Activated CD4-positive, alpha-beta T cell treated with anti-CD3 and anti-CD28 coated beads for 36 hours (primary cell): Measurements from ENCODE around the gene PDE6D. TPM values are rescaled to one million over a fixed set of nuclear protein-coding genes. Genes with fewer than 3 reads are reported as not detected.

Experiments used
- ATAC-seq: fragments of 200-7000 bp; cut with Tn5 transposase; one replicate; pipeline ENCODE4 v1.10.0; 2021; ENCODE audit warnings: mild to moderate bottlenecking, moderate library complexity
- CTCF ChIA-PET: fragments of 350-600 bp; sonication (Branson Sonifier 250); formaldehyde crosslinking; loops from one replicate; lab custom pipeline; 2021; ENCODE audit warnings: antibody characterized with exemption; lab: Charles Lee
- POLR2A ChIA-PET: fragments of 350-600 bp; sonication (Branson Sonifier 250); formaldehyde crosslinking; loops from one replicate; lab custom pipeline; 2021; ENCODE audit warnings: antibody characterized with exemption, inconsistent platforms; lab: Charles Lee
- DNase-seq: peaks from one replicate; pipeline ENCODE4 v3.0.0-alpha.2; 2020
- H3K27ac Mint-ChIP-seq: one replicate; pipeline ENCODE4 v1.8.0; 2021; ENCODE audit warnings: mixed read lengths
- H3K27me3 Mint-ChIP-seq: one replicate; pipeline ENCODE4 v1.8.0; 2021; ENCODE audit warnings: mixed read lengths
- H3K36me3 Mint-ChIP-seq: one replicate; pipeline ENCODE4 v1.8.0; 2021; ENCODE audit warnings: low read depth, mixed read lengths
- H3K4me1 Mint-ChIP-seq: one replicate; pipeline ENCODE4 v1.8.0; 2021; ENCODE audit warnings: mixed read lengths
- H3K4me3 Mint-ChIP-seq: one replicate; pipeline ENCODE4 v1.8.0; 2021; ENCODE audit warnings: mild to moderate bottlenecking, moderate library complexity, mixed read lengths
- H3K9me3 Mint-ChIP-seq: one replicate; pipeline ENCODE4 v1.8.0; 2021; ENCODE audit warnings: low read depth, mixed read lengths
- intact Hi-C, 2 experiments: fragments of 100-400 bp; cut with DNase I in 1 of 2; cut with micrococcal nuclease in 1 of 2; formaldehyde crosslinking; loops; one replicate each; pipeline versions ENCODE4 v1.14.2 to v1.15.1; 2022 to 2024; cut with DNase I, micrococcal nuclease
- total RNA-seq, 2 experiments: library from RNA; stranded (reverse); gene quantifications; one replicate each; pipeline ENCODE4 v1.2.3, GENCODE V29; 2021

PDE6D gene
- 10 to 100 TPM; 28.0 to 31.1 TPM for total RNA-seq

DNA sequence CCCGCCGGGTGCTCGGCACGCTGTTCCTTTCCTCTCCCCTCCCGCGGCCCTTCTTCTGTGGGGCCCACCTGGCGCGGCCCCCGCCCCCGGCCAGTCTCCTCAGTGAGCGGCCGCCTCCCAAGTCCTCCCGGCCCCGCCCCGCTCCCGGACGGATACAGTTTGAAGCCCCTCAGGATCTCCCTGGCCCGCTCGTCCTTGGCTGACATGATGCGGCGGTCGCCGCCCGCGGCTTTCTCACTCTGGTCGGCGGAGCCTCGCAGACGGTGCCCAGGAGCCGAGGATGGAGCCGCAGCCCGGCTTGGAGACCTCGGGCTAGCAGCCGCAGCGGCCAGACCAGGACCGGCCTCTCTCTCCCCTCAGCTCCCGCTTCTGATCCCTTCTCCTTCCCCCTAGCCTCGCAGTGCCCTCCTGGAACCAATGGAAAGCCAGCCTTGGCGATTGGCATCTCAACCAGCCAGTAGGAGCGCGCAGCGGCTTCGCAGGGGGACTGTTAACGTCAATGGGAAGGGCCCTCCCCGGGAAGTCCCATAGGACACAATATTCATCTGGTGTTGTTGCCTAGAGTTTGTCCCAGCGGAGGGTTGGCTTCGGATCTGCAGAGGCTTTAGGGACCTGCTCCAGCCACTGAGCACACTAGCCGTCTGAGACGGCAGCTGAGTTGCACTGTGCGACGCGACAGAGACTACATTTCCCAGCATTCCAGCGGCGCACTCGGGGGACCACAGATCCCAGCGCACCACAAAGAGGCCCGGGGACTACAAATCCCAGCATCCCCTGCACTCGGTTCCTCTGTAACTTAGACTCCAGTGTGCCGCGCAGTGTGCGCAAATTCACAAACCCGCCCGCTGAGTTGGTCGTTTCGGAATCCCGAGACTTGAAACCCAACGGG lies at the start of gene PDE6D:
Gene PDE6D, minus strand, starts transcription at position 374 of the 889 bp plus-strand sequence. Its CDS starts 168 bp downstream, at position 206.
- intact Hi-C loops, result loop anchor here (1.0 to 10.0 kb wide), 17 partner anchors 74 to 1571 kb away; partner anchors contain the start of genes DGKD (in 1 of the 2), DIS3L2 (in 1 of the 2), EIF4E2 (in 1 of the 2) and GIGYF2 (in 1 of the 2)
- Mint-ChIP-seq H3K9me3 (no peaks in the 10 kb centered on the region), H3K4me1 (peaks cover 44% of the 10 kb centered on the region), H3K27me3 (no peaks in the 10 kb centered on the region), H3K27ac (peak within 1 kb of the TSS; percentile 92), H3K4me3 (peak within 1 kb of the TSS; percentile 83), H3K36me3 (no peaks in the 10 kb centered on the region)
- ChIA-PET CTCF (interaction anchor here (0.7 to 1.3 kb wide), 2 partner anchors 19 to 104 kb away, joined by 3 read pairs; no protein-coding TSS in a partner anchor), POLR2A (interaction anchor here (1.0 kb wide), 1 partner anchor 73 kb away, joined by 3 read pairs; the partner anchor contains the start of gene PTMA)
- peak; percentile 97 for DNase-seq
- peak; percentile 93 for ATAC-seq

DNA sequence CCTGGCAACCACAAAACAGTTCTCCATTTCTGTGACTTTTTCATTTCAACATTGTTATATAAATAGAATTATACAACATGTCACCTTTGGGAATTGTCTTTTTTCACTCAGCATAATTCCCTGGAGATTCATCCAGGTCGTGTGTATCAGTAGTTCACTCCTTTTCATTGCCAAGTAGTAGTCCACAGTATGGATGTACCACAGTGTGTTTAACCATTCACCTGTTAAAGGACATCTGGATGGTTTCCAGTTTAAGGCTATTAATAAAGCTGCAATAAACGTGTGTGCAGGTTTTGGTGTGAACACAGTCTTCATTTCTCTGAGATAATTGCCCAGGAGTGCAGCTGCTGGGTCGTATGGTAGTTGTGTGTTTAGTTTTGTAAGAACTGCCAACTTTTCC lies 40.8 kb upstream of the PDE6D start:
- ChIA-PET CTCF (no interaction called here), POLR2A (no interaction called here)
- no peak for DNase-seq
- Mint-ChIP-seq H3K4me1 (no peaks in the 10 kb centered on the region), H3K36me3 (no peaks in the 10 kb centered on the region), H3K27me3 (peaks cover 2% of the 10 kb centered on the region), H3K27ac (no peak overlapping the region), H3K9me3 (no peaks in the 10 kb centered on the region), H3K4me3 (no peak overlapping the region)
- intact Hi-C loops, result no loop called here
- no peak for ATAC-seq

DNA sequence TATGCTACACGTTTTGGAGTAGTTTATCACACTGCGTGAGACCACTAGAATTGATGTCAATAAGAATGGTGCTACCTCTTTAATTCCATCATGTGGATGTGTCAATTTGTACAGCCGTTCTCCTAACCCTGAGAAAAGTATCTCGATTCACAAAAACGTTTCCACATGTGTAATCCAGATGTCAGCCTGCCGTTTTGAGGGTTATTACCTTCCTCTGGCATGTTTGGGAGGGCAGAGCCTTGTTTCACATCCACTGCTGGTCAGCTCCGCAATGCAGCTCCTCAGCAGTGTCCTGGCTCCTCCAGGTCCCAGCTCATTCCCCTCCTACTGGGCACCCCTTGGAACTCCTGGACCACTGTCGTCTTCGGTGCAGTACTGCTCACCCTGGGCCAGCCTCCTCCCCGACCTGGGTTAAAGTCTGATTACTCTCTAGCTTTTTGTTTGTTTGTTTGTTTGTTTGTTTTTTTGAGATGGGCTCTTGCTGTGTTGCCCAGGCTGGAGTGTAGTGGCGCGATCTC lies 39.8 kb upstream of the PDE6D start:
- no peaks in the 10 kb centered on the region for H3K9me3 Mint-ChIP-seq
- no peak for DNase-seq
- ChIA-PET POLR2A (no interaction called here), CTCF (interaction anchor here (1.0 kb wide), 1 partner anchor 20 kb away, joined by 3 read pairs; no protein-coding TSS in a partner anchor)
- no peaks in the 10 kb centered on the region for H3K4me1 Mint-ChIP-seq
- no peak overlapping the region for H3K4me3 Mint-ChIP-seq
- no peak overlapping the region for H3K27ac Mint-ChIP-seq
- intact Hi-C loops, result no loop called here
- ATAC-seq, result no peak
- peaks cover 5% of the 10 kb centered on the region for H3K36me3 Mint-ChIP-seq
- peaks cover 2% of the 10 kb centered on the region for H3K27me3 Mint-ChIP-seq

DNA sequence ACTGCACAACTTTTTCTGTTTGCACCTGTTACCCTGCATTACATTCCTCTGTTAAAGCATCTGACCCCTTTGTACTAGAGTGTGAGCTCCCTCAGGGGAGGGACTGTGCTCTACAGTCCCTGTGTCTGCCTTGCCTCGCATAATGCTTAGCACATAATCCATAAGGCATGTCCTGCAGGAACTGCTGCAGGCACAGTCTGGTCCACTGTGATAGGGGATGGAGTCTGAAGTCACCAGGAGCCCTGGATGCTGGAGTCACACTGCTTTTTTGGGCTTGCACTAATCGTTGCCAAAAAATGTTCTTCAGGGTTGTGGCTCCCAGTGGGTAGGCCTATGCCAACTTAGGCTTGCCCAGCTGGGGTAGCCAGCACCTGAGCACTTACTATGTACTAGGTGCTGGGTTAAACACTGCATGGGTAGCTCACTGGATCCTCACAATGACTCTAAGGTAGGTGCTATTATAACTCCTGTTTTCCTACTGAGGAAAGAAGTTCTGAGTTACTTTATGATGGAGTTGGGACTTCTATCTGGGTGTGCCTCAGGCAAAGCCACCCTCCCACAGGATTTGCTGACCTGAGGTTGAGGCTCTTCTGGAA lies 38.5 kb upstream of the PDE6D start:
- ChIA-PET CTCF (interaction anchor here (0.6 kb wide), 1 partner anchor 642 kb away, joined by 3 read pairs; no protein-coding TSS in a partner anchor), POLR2A (no interaction called here)
- Mint-ChIP-seq H3K27ac (no peak overlapping the region), H3K4me3 (no peak overlapping the region), H3K4me1 (no peaks in the 10 kb centered on the region), H3K36me3 (peaks cover 10% of the 10 kb centered on the region), H3K27me3 (peaks cover 2% of the 10 kb centered on the region), H3K9me3 (peaks cover 4% of the 10 kb centered on the region)
- intact Hi-C loops, result no loop called here
- DNase-seq (no peak), ATAC-seq (no peak)

DNA sequence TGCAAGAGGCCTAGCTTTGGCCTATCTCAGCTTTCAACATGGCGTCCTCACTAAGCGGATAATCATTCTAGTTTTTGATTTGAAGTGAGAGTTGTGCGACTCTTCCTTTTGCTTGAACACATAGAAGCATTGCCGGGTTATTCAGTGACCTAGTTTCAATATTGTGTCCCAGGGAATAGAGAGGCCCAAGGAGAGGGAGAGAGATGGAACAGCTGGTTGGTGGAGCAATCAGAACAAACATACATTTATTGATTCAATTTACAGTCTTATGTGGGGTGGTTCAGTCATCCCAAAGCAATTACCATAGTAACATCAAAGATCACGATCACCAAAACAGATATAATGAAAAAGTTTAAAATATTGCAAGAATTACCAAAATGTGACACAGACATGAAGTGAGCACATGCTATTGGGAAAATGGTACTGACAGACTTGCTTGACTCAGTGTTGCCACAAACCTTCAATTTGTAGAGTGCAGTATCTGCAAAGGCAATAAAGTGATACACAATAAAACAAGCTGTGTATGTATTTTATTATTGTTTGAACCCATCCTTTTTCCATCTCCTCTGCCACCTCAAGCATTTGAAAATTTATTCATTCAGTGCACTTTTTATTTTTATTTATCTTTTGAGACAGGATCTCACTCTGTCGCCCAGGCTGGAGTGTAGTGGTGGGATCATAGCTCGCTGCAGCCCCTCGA lies 35.4 kb upstream of the PDE6D start:
- no peaks in the 10 kb centered on the region for H3K4me1 Mint-ChIP-seq
- H3K9me3 Mint-ChIP-seq, result peaks cover 4% of the 10 kb centered on the region
- no peak overlapping the region for H3K27ac Mint-ChIP-seq
- CTCF ChIA-PET, result interaction anchor here (0.7 to 1.3 kb wide), 3 partner anchors 15 to 1355 kb away, joined by 3 to 4 read pairs (median 4); no protein-coding TSS in a partner anchor
- POLR2A ChIA-PET, result no interaction called here
- intact Hi-C loops, result no loop called here
- no peak for ATAC-seq
- peaks cover 26% of the 10 kb centered on the region for H3K36me3 Mint-ChIP-seq
- no peak for DNase-seq
- H3K27me3 Mint-ChIP-seq, result no peaks in the 10 kb centered on the region
- H3K4me3 Mint-ChIP-seq, result no peak overlapping the region

DNA sequence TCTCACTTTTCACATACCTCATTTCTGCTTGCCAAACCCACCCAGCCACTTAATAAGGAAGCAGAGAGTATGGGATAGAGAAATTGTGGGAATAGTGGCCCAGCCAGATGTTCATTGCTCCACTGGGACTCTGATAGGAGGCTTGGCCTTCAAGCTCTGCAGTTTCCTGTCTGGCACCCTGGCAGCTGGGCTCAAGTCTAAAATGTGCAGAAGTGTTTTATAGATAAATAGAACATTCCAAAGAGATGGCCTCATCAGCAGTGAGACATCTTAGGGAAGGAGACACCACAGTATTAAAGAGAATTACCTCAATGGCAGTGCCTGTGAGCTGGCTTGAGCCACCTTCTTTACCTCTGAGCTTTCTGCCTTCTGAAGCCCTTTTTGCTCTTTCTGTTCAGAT lies 29.8 kb upstream of the PDE6D start:
- H3K9me3 Mint-ChIP-seq, result peaks cover 4% of the 10 kb centered on the region
- ChIA-PET POLR2A (no interaction called here), CTCF (interaction anchor here (0.9 kb wide), 1 partner anchor 11 kb away, joined by 3 read pairs; no protein-coding TSS in a partner anchor)
- no peaks in the 10 kb centered on the region for H3K27me3 Mint-ChIP-seq
- intact Hi-C loops, result no loop called here
- no peak for ATAC-seq
- peaks cover 28% of the 10 kb centered on the region for H3K36me3 Mint-ChIP-seq
- DNase-seq, result no peak
- H3K4me1 Mint-ChIP-seq, result no peaks in the 10 kb centered on the region
- H3K4me3 Mint-ChIP-seq, result no peak overlapping the region
- no peak overlapping the region for H3K27ac Mint-ChIP-seq

DNA sequence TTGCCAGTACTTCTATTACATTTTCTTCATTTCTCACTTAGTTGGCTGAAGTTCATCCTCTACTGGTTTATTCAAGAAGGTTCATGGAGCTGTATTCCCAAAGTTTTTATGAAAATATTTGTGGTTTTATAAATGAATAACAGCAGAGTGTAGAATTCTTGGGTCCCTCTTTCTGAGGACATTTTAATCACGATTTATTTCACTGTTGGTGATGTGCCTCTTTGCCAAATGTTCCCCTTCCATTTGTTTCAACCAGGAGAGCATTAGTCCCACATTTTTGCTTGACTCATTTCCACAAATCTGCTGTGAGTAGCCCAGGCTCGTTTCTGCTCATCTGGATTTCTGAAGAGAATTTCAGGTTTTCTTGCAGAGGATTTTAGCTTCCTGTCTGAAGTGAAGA lies 25.9 kb upstream of the PDE6D start:
- no peaks in the 10 kb centered on the region for H3K9me3 Mint-ChIP-seq
- intact Hi-C loops, result no loop called here
- no peak overlapping the region for H3K4me3 Mint-ChIP-seq
- ATAC-seq, result no peak
- POLR2A ChIA-PET, result interaction anchor here (0.7 kb wide), 1 partner anchor 36 kb away, joined by 3 read pairs; no protein-coding TSS in a partner anchor
- no peak overlapping the region for H3K27ac Mint-ChIP-seq
- no peaks in the 10 kb centered on the region for H3K4me1 Mint-ChIP-seq
- peaks cover 17% of the 10 kb centered on the region for H3K36me3 Mint-ChIP-seq
- DNase-seq, result no peak
- CTCF ChIA-PET, result interaction anchor here (0.5 to 3.4 kb wide), 2 partner anchors 10 to 826 kb away, joined by 3 to 9 read pairs; no protein-coding TSS in a partner anchor
- no peaks in the 10 kb centered on the region for H3K27me3 Mint-ChIP-seq

DNA sequence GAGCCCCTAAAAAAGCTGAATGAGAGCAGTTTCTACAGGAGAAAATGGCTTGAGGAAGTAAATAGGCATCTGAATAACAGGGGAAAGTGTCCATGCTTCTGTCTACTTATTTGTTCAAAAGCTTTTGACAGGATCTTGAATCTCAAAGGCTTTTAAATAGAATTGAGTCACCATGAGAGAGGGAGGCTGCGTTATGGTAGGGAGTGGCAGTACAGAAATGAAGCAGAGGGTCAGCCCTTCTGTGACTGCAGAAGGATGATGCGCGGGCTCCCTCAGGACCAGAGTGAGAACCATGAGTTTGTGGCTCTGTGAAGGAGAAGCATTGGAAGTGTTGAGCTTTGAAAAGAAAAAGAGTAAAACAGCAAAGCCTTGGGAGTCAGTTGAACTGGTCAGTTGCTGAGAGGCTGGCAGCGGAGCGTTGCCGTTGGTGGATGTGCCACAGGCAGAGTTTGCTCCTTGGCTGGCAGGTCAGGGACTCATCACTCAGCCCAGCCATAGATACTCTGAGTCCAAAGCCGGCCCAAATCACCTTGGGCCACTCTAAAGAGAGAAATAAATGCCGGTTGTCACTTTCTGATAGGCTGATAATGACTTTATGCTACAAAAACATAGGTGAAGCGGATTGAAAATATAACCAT lies 22.5 kb upstream of the PDE6D start:
- no peak for DNase-seq
- Mint-ChIP-seq H3K9me3 (no peaks in the 10 kb centered on the region), H3K27ac (no peak overlapping the region), H3K36me3 (peaks cover 28% of the 10 kb centered on the region), H3K4me1 (no peaks in the 10 kb centered on the region), H3K27me3 (no peaks in the 10 kb centered on the region), H3K4me3 (no peak overlapping the region)
- ChIA-PET POLR2A (no interaction called here), CTCF (interaction anchor here (0.5 to 1.2 kb wide), 4 partner anchors 9 to 394 kb away, joined by 3 read pairs; no protein-coding TSS in a partner anchor)
- no peak for ATAC-seq
- intact Hi-C loops, result no loop called here

DNA sequence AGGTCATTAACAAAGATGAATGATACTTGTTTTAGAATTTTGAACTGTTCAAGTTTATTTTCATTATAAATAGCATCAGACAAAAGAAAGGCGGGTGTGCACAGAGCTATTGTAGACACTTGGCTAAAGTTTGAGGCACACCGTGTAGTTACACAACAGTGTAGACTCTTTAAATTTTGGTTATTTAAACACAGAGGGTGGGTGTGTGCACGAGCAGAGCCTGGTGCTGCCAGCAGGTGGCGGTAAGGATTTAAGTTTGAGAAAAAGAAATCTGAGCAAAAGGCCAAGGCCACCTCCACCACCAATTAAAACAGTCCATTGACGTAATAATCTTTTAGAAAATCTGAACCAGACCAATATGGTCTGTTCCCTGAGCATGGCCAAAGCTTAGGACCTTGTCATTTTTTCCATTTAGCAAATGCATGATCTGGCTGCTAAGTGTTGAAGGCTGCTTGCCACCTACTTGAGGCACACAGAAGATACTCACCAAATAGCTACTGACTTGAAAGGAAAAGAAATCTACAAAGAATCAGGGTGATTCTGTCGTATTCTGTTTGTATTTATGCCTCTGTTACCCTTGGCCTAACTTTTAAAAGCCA lies 19.5 kb upstream of the PDE6D start:
- Mint-ChIP-seq H3K36me3 (peaks cover 46% of the 10 kb centered on the region), H3K27me3 (no peaks in the 10 kb centered on the region), H3K4me3 (no peak overlapping the region), H3K27ac (no peak overlapping the region), H3K4me1 (no peaks in the 10 kb centered on the region), H3K9me3 (no peaks in the 10 kb centered on the region)
- ATAC-seq (peak; percentile 69), DNase-seq (peak; percentile 78)
- ChIA-PET CTCF (interaction anchor here (0.6 to 1.9 kb wide), 20 partner anchors 9 to 544 kb away, joined by 3 to 10 read pairs (median 3); partner anchors contain the start of gene COPS7B), POLR2A (interaction anchor here (0.8 kb wide), 1 partner anchor 87 kb away, joined by 6 read pairs; no protein-coding TSS in a partner anchor)
- intact Hi-C loops, result no loop called here
